Effector memory CD4-positive, alpha-beta T cell (primary cell): ENCODE results near the gene BRD1.

ENCODE experiments used
- DNase-seq, 3 donors: peaks; one replicate each; pipeline ENCODE4 v3.0.0-alpha.2; 2020
- H3K27ac ChIP-seq: 2 replicates; pipeline ENCODE4 v1.7.0; 2013; ENCODE audit warnings: mild to moderate bottlenecking, low read length, moderate library complexity; ENCODE audit not compliant: insufficient read depth, poor library complexity, severe bottlenecking
- H3K27me3 ChIP-seq: replicated peaks from 2 replicates; pipeline ENCODE4 v1.7.0; 2013; ENCODE audit warnings: mild to moderate bottlenecking, low read length; ENCODE audit not compliant: insufficient read depth, control insufficient read depth, poor library complexity, severe bottlenecking
- H3K36me3 ChIP-seq: 2 replicates; pipeline ENCODE4 v1.7.0; 2013; ENCODE audit warnings: mild to moderate bottlenecking, low read length, moderate library complexity; ENCODE audit not compliant: control insufficient read depth, insufficient read depth
- H3K4me1 ChIP-seq: 2 replicates; pipeline ENCODE4 v1.7.0; 2013; ENCODE audit warnings: low read length, mild to moderate bottlenecking; ENCODE audit not compliant: control insufficient read depth, insufficient read depth, poor library complexity, severe bottlenecking
- H3K4me3 ChIP-seq: 2 replicates; pipeline ENCODE4 v1.7.0; 2013; ENCODE audit warnings: low read length, low read depth, mild to moderate bottlenecking; ENCODE audit not compliant: insufficient read depth, poor library complexity, severe bottlenecking
- H3K9me3 ChIP-seq: 2 replicates; pipeline ENCODE4 v1.7.0; 2013; ENCODE audit warnings: mild to moderate bottlenecking, low read length, moderate library complexity; ENCODE audit not compliant: control insufficient read depth

BRD1 gene

GRCh38 chr22:49793296-49793695, 34.4 kb downstream of the BRD1 start:
- H3K4me3 ChIP-seq: no peak overlapping the region
- no peaks in the 10 kb centered on the region for H3K27me3 ChIP-seq
- H3K36me3 ChIP-seq: peaks cover 72% of the 10 kb centered on the region
- no peak overlapping the region for H3K27ac ChIP-seq
- no peak for DNase-seq
- H3K9me3 ChIP-seq: no peaks in the 10 kb centered on the region
- H3K4me1 ChIP-seq: peaks cover 19% of the 10 kb centered on the region

- H3K4me3 ChIP-seq: no peak overlapping the region
- no peaks in the 10 kb centered on the region for H3K27me3 ChIP-seq
- DNase-seq: no peak
- no peak overlapping the region for H3K27ac ChIP-seq
- no peaks in the 10 kb centered on the region for H3K9me3 ChIP-seq
- H3K4me1 ChIP-seq: peaks cover 23% of the 10 kb centered on the region
- peaks cover 70% of the 10 kb centered on the region for H3K36me3 ChIP-seq
These were observed 35.6 kb downstream of the BRD1 start for GRCh38 chr22:49792107-49792506.

DNA sequence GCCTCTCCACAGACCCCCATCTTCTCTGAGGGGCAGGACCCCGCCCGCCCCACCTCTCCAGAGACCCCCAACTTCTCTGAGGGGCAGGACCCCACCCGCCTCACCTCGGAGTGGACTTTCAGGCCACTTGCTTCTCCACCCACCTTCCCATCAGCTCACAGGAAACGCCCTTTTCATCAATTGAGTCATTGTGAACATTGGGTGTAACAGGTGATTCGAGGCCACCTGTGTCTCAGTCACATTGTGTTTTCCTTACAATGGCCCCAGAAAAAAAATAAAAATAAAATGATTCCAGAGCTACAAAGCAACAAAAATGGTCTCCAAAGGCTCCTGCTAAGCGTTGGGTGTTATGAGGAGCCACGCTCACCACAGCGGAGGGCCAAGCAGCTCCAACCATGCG, 36.0 kb downstream of the BRD1 start:
- Histone ChIP-seq H3K4me3 (no peak overlapping the region), H3K36me3 (peaks cover 70% of the 10 kb centered on the region), H3K9me3 (no peaks in the 10 kb centered on the region), H3K27me3 (no peaks in the 10 kb centered on the region), H3K4me1 (peaks cover 23% of the 10 kb centered on the region), H3K27ac (no peak overlapping the region)
- no peak for DNase-seq

DNA sequence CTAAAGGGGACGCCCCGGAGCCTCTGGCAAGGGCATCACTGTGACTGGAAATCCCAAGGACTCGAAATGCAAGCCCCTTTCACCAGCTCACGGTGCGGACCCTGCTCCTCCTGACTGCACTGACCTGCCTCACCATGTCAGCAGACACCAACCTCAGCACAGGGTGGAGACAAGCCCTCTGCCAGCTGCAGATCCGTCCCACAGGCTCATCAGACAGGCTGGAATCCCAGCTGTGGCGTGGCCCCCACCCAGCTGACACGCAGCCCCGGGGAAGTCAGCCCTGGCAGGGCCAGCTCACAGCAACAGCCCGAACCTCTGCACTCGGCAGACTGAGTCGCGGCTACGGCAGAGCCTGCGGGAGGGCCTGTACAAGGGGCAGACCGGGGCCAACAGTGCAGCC, 36.8 kb downstream of the BRD1 start:
- no peak for DNase-seq
- no peak overlapping the region for H3K27ac ChIP-seq
- no peak overlapping the region for H3K4me3 ChIP-seq
- H3K36me3 ChIP-seq: peaks cover 71% of the 10 kb centered on the region
- H3K27me3 ChIP-seq: no peaks in the 10 kb centered on the region
- no peaks in the 10 kb centered on the region for H3K9me3 ChIP-seq
- peaks cover 23% of the 10 kb centered on the region for H3K4me1 ChIP-seq

DNA sequence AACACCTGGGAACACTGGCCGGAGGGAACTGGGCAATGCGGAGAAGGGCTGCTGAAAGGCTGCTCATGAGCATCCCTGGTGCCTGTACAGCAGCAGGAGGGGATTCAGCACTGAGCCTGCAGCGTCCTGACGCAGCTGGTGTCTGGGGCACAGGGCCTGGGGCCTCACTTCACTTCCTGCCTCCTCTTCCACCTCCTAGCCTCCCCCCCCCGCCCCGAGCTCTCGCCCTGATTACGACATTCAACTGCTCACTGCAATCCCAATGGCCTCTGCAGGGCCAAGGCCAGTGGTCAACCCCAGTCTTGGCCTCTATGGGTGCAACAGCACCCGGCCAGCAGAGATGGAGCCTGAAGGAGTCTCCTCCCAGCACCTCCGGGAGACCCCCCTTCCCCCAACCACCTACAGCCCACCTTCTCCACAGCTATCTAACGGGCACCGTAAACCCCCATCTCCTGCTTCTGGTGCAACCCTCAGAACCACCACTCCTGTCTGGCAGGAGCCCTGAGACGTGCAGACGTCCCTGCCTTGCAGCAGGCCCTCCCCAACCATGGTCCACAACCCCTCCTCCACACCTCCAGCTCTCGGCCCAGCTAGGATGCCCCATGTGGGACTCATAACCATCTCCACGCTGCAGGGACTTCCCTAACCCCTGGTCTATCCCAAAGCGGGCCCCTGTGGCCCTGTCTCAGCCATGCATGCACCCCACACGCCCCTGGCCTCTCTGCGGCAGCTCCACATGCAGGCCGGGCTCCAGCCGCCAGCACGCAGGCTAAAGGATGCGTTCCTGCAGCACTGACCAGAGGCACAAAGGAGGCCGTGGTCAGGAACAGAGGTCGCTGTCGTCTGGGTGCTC, 38.2 kb downstream of the BRD1 start:
- peaks cover 64% of the 10 kb centered on the region for H3K36me3 ChIP-seq
- H3K9me3 ChIP-seq: no peaks in the 10 kb centered on the region
- peak overlapping the region; percentile 26 for H3K27ac ChIP-seq
- DNase-seq: peak in 1 of 3 donors; percentile 23
- H3K27me3 ChIP-seq: no peaks in the 10 kb centered on the region
- H3K4me3 ChIP-seq: no peak overlapping the region
- peaks cover 23% of the 10 kb centered on the region for H3K4me1 ChIP-seq

DNA sequence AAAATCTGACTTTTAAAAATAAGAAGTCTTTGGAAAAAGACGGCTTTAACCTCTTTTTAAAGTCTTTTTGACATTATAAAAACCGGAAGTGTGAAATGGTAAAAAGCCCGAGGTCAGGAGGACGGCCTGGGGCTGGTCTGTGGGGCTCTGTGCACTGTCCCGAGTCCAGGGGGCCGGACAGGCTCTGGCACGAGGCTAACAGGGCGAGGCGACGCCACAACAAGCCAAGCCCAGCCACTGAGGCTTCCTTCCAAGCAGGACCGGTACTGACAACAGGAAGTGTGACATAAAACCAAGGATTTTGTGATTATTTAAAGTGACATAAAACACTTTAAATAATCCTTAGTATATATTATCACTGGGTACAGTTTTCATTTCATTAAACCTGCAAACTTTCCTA, 39.2 kb downstream of the BRD1 start:
- Histone ChIP-seq H3K4me3 (no peak overlapping the region), H3K27me3 (no peaks in the 10 kb centered on the region), H3K36me3 (peaks cover 63% of the 10 kb centered on the region), H3K4me1 (peaks cover 23% of the 10 kb centered on the region), H3K27ac (peak overlapping the region; percentile 26), H3K9me3 (no peaks in the 10 kb centered on the region)
- DNase-seq: no peak

DNA sequence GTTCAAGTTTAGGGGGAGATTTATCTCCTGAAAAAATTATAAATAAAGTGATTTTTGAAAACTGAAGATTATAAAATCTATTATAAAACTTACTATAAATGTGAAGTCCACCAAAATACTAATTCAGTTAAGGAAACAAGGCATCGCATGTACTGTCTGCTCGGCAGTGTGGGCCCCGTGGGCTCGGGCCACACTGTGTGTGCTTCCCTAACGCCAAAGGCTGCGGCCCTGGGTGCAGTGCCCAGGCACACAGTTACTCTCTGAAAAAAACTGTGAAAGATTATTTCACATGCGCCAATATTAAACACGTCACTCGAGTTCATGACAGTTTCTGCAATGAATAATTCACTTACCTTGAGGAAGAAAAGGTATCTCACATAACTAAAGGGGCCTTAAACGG, 39.8 kb downstream of the BRD1 start:
- Histone ChIP-seq H3K4me3 (no peak overlapping the region), H3K27me3 (no peaks in the 10 kb centered on the region), H3K9me3 (no peaks in the 10 kb centered on the region), H3K4me1 (peaks cover 23% of the 10 kb centered on the region), H3K27ac (no peak overlapping the region), H3K36me3 (peaks cover 57% of the 10 kb centered on the region)
- no peak for DNase-seq

DNA sequence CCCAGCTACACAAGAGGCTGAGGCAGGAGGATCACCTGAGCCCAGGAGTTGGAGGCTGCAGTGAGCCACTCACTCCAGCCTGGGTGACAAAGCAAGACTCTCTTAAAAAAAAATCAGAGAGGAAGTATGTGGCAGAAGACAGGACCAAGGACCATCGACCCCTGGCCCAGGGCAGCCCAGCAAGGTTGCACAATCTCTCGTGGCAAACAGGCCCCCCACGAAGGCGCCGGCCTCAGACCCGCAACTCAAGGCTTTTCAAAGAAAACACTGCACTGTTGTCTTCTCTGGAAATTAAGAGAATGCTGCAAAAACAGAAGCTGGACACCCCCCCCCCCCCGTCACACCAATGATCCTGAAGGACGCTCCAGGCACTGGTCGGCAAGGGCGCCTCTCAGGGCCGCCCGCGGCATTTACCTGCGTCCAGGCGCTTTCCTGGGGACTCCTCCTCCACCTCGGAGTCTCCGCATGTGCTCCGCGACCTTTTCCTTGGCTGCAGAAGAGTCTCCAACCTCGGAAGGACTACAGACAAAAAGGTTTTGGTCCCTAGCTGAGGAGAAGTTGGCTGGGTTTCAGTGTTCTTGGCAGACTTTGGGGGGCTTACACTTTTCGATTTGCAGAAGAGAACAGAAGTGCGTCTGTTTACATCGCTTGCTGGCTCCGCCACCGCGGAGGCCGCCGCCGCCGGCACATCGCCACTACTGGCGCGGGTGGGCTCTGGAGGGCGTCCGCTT, 40.5 kb downstream of the BRD1 start:
- H3K27me3 ChIP-seq: no peaks in the 10 kb centered on the region
- no peak overlapping the region for H3K4me3 ChIP-seq
- no peak for DNase-seq
- H3K4me1 ChIP-seq: peaks cover 23% of the 10 kb centered on the region
- no peak overlapping the region for H3K27ac ChIP-seq
- H3K36me3 ChIP-seq: peaks cover 50% of the 10 kb centered on the region
- no peaks in the 10 kb centered on the region for H3K9me3 ChIP-seq

DNA sequence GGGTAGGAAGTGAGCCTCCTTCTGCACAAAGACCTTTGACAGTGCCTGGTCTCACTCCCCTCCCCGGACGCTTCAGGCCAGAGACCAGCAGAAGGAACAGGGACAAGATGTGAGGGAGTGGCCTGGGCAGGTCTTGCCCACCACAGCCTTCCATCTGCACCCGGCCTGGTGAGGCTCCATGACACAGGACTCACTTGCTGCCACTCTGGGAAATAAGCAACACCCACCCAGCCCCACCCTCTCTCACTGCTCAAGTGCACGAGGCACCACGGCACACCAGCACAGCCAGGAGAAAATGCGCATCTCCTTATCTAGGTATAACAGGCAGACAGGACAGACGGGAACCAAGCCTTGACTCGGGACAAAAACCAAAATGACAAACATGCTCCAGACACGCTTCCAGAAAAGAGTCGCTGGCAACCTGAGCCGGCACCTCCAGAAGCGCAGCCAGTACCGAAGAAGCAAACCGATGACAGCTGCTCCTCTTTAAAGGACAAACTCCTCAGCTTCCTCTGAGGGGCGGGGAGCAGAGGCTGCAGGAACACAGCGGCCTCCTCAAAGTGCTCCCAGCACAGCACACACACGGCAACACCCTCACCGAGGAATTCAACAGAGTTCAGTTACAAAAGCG, 41.7 kb downstream of the BRD1 start:
- no peak for DNase-seq
- Histone ChIP-seq H3K9me3 (no peaks in the 10 kb centered on the region), H3K27ac (no peak overlapping the region), H3K4me1 (peaks cover 23% of the 10 kb centered on the region), H3K27me3 (no peaks in the 10 kb centered on the region), H3K4me3 (no peak overlapping the region), H3K36me3 (peaks cover 46% of the 10 kb centered on the region)

- DNase-seq: peak in 1 of 3 donors; percentile 41
- H3K27ac ChIP-seq: no peak overlapping the region
- H3K9me3 ChIP-seq: no peaks in the 10 kb centered on the region
- H3K36me3 ChIP-seq: peaks cover 43% of the 10 kb centered on the region
- no peaks in the 10 kb centered on the region for H3K27me3 ChIP-seq
- peaks cover 22% of the 10 kb centered on the region for H3K4me1 ChIP-seq
- H3K4me3 ChIP-seq: no peak overlapping the region
These were observed 42.6 kb downstream of the BRD1 start for GRCh38 chr22:49785046-49785521.
